HepG2 (cell line): ENCODE results near the gene SHTN1. TPM values are rescaled to one million over a fixed set of nuclear protein-coding genes. Genes with fewer than 3 reads are reported as not detected.

Experiments used
- ATAC-seq: fragments of 200-7000 bp; cut with Tn5 transposase; 3 replicates; pipeline ENCODE4 v1.9.1; 2020; ENCODE audit warnings: mild to moderate bottlenecking, moderate library complexity
- BruUV-seq: library from RNA; stranded (reverse); fragments of 400-500 nt; replicated peaks from 2 replicates; lab custom pipeline; 2021; lab: Mats Ljungman, UMichigan
- CTCF ChIA-PET: fragments of 300-600 bp; formaldehyde crosslinking; extraction: SDS; loops from one replicate; lab custom pipeline; 2021; ENCODE audit warnings: low total read pairs, inconsistent platforms, low intra/inter-chr PET ratio; lab: Yijun Ruan, JAX
- POLR2A ChIA-PET: fragments of 350-600 bp; sonication (Branson Sonifier 250); formaldehyde crosslinking; loops from one replicate; lab custom pipeline; 2020; ENCODE audit warnings: antibody characterized with exemption, inconsistent platforms; lab: Yijun Ruan, JAX
- DNase-seq: peaks from one replicate; pipeline ENCODE4 v3.0.0-alpha.2; 2015; ENCODE audit warnings: low spot score
- FAIRE-seq: peaks from 3 replicates; lab custom pipeline; 2011; peaks lifted over from hg19 to GRCh38; lab: Jason Lieb, UNC
- H2AFZ ChIP-seq: one replicate; pipeline ENCODE4 v1.6.1; 2011; ENCODE audit warnings: low read length, inconsistent platforms
- H3K27ac ChIP-seq: fragments of 300-600 bp; 3 replicates; pipeline ENCODE4 v1.8.0; 2011; ENCODE audit warnings: mixed run types, mild to moderate bottlenecking, mixed read lengths, low read length, inconsistent platforms; ENCODE audit not compliant: insufficient read depth; ENCODE audit errors: extremely low read length
- H3K27me3 ChIP-seq, 2 experiments: fragments of 200-600 bp in 1 of 2; 2 replicates in 1 of 2; 3 replicates in 1 of 2; pipeline versions ENCODE4 v1.6.0 to v1.8.0; 2011; ENCODE audit warnings: low read length in 2 of 2, mild to moderate bottlenecking in 2 of 2, moderate library complexity in 2 of 2, inconsistent platforms in 1 of 2; ENCODE audit not compliant: insufficient read depth in 2 of 2, control insufficient read depth in 1 of 2
- H3K36me3 ChIP-seq, 2 experiments: fragments of 200-600 bp in 1 of 2; replicated peaks in 1 of 2; 2 replicates in 1 of 2; 3 replicates in 1 of 2; pipeline versions ENCODE4 v1.5.1 to v1.8.0; 2011; ENCODE audit warnings: low read length in 2 of 2, inconsistent platforms in 1 of 2; ENCODE audit not compliant: insufficient read depth in 2 of 2, control insufficient read depth in 1 of 2
- H3K4me1 ChIP-seq: 2 replicates; pipeline ENCODE4 v1.5.1; 2012; ENCODE audit warnings: low read length, inconsistent platforms; ENCODE audit not compliant: insufficient read depth
- H3K4me2 ChIP-seq: 2 replicates; pipeline ENCODE4 v1.6.0; 2011; ENCODE audit warnings: low read depth, low read length, inconsistent platforms
- H3K4me3 ChIP-seq, 3 experiments: fragments of 200-600 bp in 1 of 3; sonication (generic), shearing (Covaris generic) in 1 of 3; replicated peaks in 1 of 3; 2 replicates each; pipeline ENCODE4 v1.5.1; 2011 to 2016; ENCODE audit warnings: low read length in 3 of 3, inconsistent platforms in 2 of 3, low read depth in 2 of 3, mild to moderate bottlenecking in 2 of 3, control low read depth in 1 of 3, mixed read lengths in 1 of 3; ENCODE audit not compliant: insufficient read depth in 1 of 3
- H3K79me2 ChIP-seq: one replicate; pipeline ENCODE4 v1.6.1; 2011; ENCODE audit warnings: low read length, inconsistent platforms; ENCODE audit not compliant: insufficient read depth
- H3K9ac ChIP-seq: 2 replicates; pipeline ENCODE4 v1.6.0; 2011; ENCODE audit warnings: mild to moderate bottlenecking, low read depth, low read length, inconsistent platforms; ENCODE audit not compliant: insufficient read depth
- H3K9me3 ChIP-seq: 2 replicates; pipeline ENCODE4 v1.5.1; 2012; ENCODE audit warnings: mild to moderate bottlenecking, low read length
- H4K20me1 ChIP-seq: 2 replicates; pipeline ENCODE4 v1.6.0; 2011; ENCODE audit warnings: inconsistent platforms, mild to moderate bottlenecking, low read length, moderate library complexity; ENCODE audit not compliant: insufficient read depth
- BRD4 ChIP-seq: sonication (generic); formaldehyde crosslinking; IDR thresholded peaks from 2 replicates; pipeline ENCODE4 v1.4.0; 2020; ENCODE audit warnings: missing genetic modification reagents
- CEBPB ChIP-seq: IDR thresholded peaks from 2 replicates; pipeline ENCODE4 v1.6.1; 2011; ENCODE audit warnings: low read depth, low read length, improper control_type of control experiment, borderline replicate concordance
- CENPBD1 ChIP-seq: sonication (generic); formaldehyde crosslinking; IDR thresholded peaks from 2 replicates; pipeline ENCODE4 v1.8.0; 2022; ENCODE audit warnings: missing genetic modification reagents, low read depth, mild to moderate bottlenecking, borderline replicate concordance
- IKZF1 ChIP-seq: fragments of 450-650 bp; IDR thresholded peaks from 2 replicates; pipeline ENCODE4 v1.7.1; 2016
- ISL2 ChIP-seq: sonication (generic); formaldehyde crosslinking; IDR thresholded peaks from 2 replicates; pipeline ENCODE4 v1.5.0; 2020; ENCODE audit warnings: missing genetic modification reagents
- MEIS1 ChIP-seq: sonication (generic); formaldehyde crosslinking; IDR thresholded peaks from 2 replicates; pipeline ENCODE4 v1.9.0; 2021; ENCODE audit warnings: mild to moderate bottlenecking, missing genetic modification reagents, moderate library complexity, borderline replicate concordance
- NFYC ChIP-seq: IDR thresholded peaks from 2 replicates; pipeline ENCODE4 v1.6.1; 2016; ENCODE audit warnings: missing genetic modification reagents, missing compliant biosample characterization
- NR2F2 ChIP-seq: IDR thresholded peaks from 2 replicates; pipeline ENCODE4 v1.6.1; 2012; ENCODE audit warnings: low read depth, inconsistent platforms, borderline replicate concordance
- PAWR ChIP-seq: sonication (generic); formaldehyde crosslinking; IDR thresholded peaks from 2 replicates; pipeline ENCODE4 v1.4.0; 2020; ENCODE audit warnings: missing genetic modification reagents, mild to moderate bottlenecking, borderline replicate concordance
- RFX5 ChIP-seq: IDR thresholded peaks from 2 replicates; pipeline ENCODE4 v1.6.1; 2011; ENCODE audit warnings: low read depth, low read length, improper control_type of control experiment
- SIX4 ChIP-seq: sonication (generic); formaldehyde crosslinking; IDR thresholded peaks from 2 replicates; pipeline ENCODE4 v1.4.0; 2020; ENCODE audit warnings: missing genetic modification reagents
- SNAPC5 ChIP-seq: sonication (generic); formaldehyde crosslinking; IDR thresholded peaks from 2 replicates; pipeline ENCODE4 v1.8.1; 2023; ENCODE audit warnings: mild to moderate bottlenecking, missing genetic modification reagents, borderline replicate concordance
- SOX5 ChIP-seq: IDR thresholded peaks from 2 replicates; pipeline ENCODE4 v1.6.1; 2016; ENCODE audit warnings: borderline replicate concordance
- SP1 ChIP-seq, 2 experiments: fragments of 450-650 bp in 1 of 2; sonication (generic) in 1 of 2; formaldehyde crosslinking in 1 of 2; IDR thresholded peaks; 2 replicates each; pipeline versions ENCODE4 v1.4.0 to v1.6.1; 2016 to 2020; ENCODE audit warnings: missing genetic modification reagents in 1 of 2
- SP2 ChIP-seq: sonication (generic); formaldehyde crosslinking; IDR thresholded peaks from 2 replicates; pipeline ENCODE4 v1.5.1; 2020; ENCODE audit warnings: mild to moderate bottlenecking, missing genetic modification reagents
- ZBTB1 ChIP-seq: sonication (generic); formaldehyde crosslinking; IDR thresholded peaks from 2 replicates; pipeline ENCODE4 v1.4.0; 2020; ENCODE audit warnings: missing genetic modification reagents, borderline replicate concordance
- ZBTB25 ChIP-seq: IDR thresholded peaks from 2 replicates; pipeline ENCODE4 v1.6.1; 2018; ENCODE audit warnings: missing genetic modification reagents
- ZNF572 ChIP-seq: sonication (generic); formaldehyde crosslinking; IDR thresholded peaks from 2 replicates; pipeline ENCODE4 v1.5.1; 2020; ENCODE audit warnings: mild to moderate bottlenecking, missing genetic modification reagents
- ZNF598 ChIP-seq: sonication (generic); formaldehyde crosslinking; IDR thresholded peaks from 2 replicates; pipeline ENCODE4 v1.5.1; 2020; ENCODE audit warnings: mild to moderate bottlenecking, missing genetic modification reagents, borderline replicate concordance
- WGBS: methylation state at CpG from one replicate; pipeline ENCODE4 v1.1.6; 2017; ENCODE audit warnings: low lambda C conversion rate; 5-methylcytosine and 5-hydroxymethylcytosine counted together
- in situ Hi-C: cut with HindIII; loops from 2 replicates; pipeline ENCODE4 v1.10.0; 2017; ENCODE audit warnings: low pct_unique_long_range_greater_than_20kb; ENCODE audit not compliant: extremely low pct_ligation_motif_present
- intact Hi-C: fragments of 100-400 bp; cut with micrococcal nuclease; formaldehyde crosslinking; loops from one replicate; pipeline ENCODE4 v1.10.0; 2022; ENCODE audit not compliant: unreplicated experiment
- polyA plus RNA-seq, 8 experiments: library from polyadenylated mRNA; depleted of rRNA in 3 of 8; stranded (reverse) in 7 of 8; unstranded in 1 of 8; fragments of >200 nt; fragmentation: Illumina TruSeq in 4 of 8; extraction: Trizol in 4 of 8; gene quantifications; 2 replicates each; pipeline versions ENCODE4 v1.2.1 to v1.2.3, GENCODE V29; 2011 to 2016; ENCODE audit warnings: low read depth in 4 of 8, missing spikeins in 1 of 8, mixed read lengths in 1 of 8; ENCODE audit not compliant: insufficient read depth in 1 of 8
- total RNA-seq, 5 experiments: library from RNA; depleted of rRNA; stranded (reverse); fragments of >200 nt; fragmentation: Illumina TruSeq; extraction: Trizol; gene quantifications; 2 replicates each; pipeline ENCODE4 v1.2.3, GENCODE V29; 2016; ENCODE audit warnings: low read depth in 1 of 5

SHTN1 gene
- total and polyA plus RNA-seq, 2 of the 13 experiments (the other 11 are each of a cell fraction or from before 2014, with no cell fraction given) = 11.3 to 15.6 TPM

GRCh38 chr10:116868722-116869121, 136.3 kb downstream of the SHTN1 start:
- Histone ChIP-seq H3K4me2 (no peak overlapping the region), H3K36me3 (no peaks in the 10 kb centered on the region), H3K79me2 (no peaks in the 10 kb centered on the region), H3K9me3 (no peaks in the 10 kb centered on the region), H3K27ac (no peak overlapping the region), H3K27me3 (no peaks in the 10 kb centered on the region; a peak in 1 of 5 replicates), H2AFZ (no peak overlapping the region), H3K4me3 (no peak overlapping the region), H4K20me1 (no peaks in the 10 kb centered on the region), H3K9ac (no peak overlapping the region), H3K4me1 (no peaks in the 10 kb centered on the region)
- TF ChIP-seq CEBPB = no peak
- TF ChIP-seq ZBTB1 (CRISPR knock-in tag) = no peak
- no peak for TF ChIP-seq SIX4 (CRISPR knock-in tag)
- FAIRE-seq = no peak
- BruUV-seq = no TSS peak
- in situ Hi-C loops (no loop called here), intact Hi-C loops (no loop called here)
- CTCF ChIA-PET = no interaction called here
- POLR2A ChIA-PET = no interaction called here
- no peak for DNase-seq
- ATAC-seq = no peak
- WGBS = 48% methylated on average over 4 of the region's 4 CpGs

- no peak overlapping the region for H3K4me2 ChIP-seq
- H3K36me3 ChIP-seq = no peaks in the 10 kb centered on the region
- BruUV-seq = no TSS peak
- H2AFZ ChIP-seq = no peak overlapping the region
- WGBS = 57% methylated on average over 4 of the region's 4 CpGs
- CTCF ChIA-PET = no interaction called here
- no peaks in the 10 kb centered on the region for H3K79me2 ChIP-seq
- no peaks in the 10 kb centered on the region; a peak in 1 of 5 replicates for H3K27me3 ChIP-seq
- TF ChIP-seq ZNF598 (CRISPR knock-in tag) = no peak
- TF ChIP-seq SOX5 = no peak
- TF ChIP-seq SP2 (CRISPR knock-in tag) = no peak
- TF ChIP-seq NR2F2 = no peak
- no peak for TF ChIP-seq IKZF1
- no peak for TF ChIP-seq PAWR (CRISPR knock-in tag)
- TF ChIP-seq SP1 (IDR thresholded peaks at IDR 0.05) = no peak
- no peak for TF ChIP-seq SP1 (CRISPR knock-in tag; IDR thresholded peaks at IDR 0.05)
- no peak for TF ChIP-seq SNAPC5 (CRISPR knock-in tag)
- no peak for TF ChIP-seq ZBTB25
- TF ChIP-seq ISL2 (CRISPR knock-in tag) = no peak
- no peak for TF ChIP-seq MEIS1 (CRISPR knock-in tag)
- no peak for TF ChIP-seq CENPBD1 (CRISPR knock-in tag)
- no peak for TF ChIP-seq CEBPB
- TF ChIP-seq ZNF572 (CRISPR knock-in tag) = no peak
- TF ChIP-seq RFX5 = no peak
- TF ChIP-seq BRD4 (CRISPR knock-in tag) = no peak
- no peak for TF ChIP-seq NFYC (CRISPR knock-in tag)
- FAIRE-seq (no peak), ATAC-seq (no peak), DNase-seq (no peak)
- POLR2A ChIA-PET = no interaction called here
- H4K20me1 ChIP-seq = no peaks in the 10 kb centered on the region
- no peak overlapping the region for H3K9ac ChIP-seq
- H3K27ac ChIP-seq = no peak overlapping the region
- in situ Hi-C loops = no loop called here
- no peak overlapping the region for H3K4me3 ChIP-seq
- H3K9me3 ChIP-seq = no peaks in the 10 kb centered on the region
- H3K4me1 ChIP-seq = no peaks in the 10 kb centered on the region
- intact Hi-C loops = no loop called here
Measured at GRCh38 chr10:116868198-116868676, 136.8 kb downstream of the SHTN1 start.
